Amniotic stem cell (primary cell): ENCODE data around the gene MYO1D.
A peak's percentile ranks its signal among the peaks of the same experiment; 100 is the strongest.
"Not testable (repeated sequence)": the region's sequence is repeated elsewhere in the genome, so short reads cannot be mapped to it uniquely, and the experiment has no call there.

Experiments
- DNase-seq: peaks from one replicate; lab custom pipeline; 2025; lab: John Stamatoyannopoulos, UW

MYO1D gene

DNA sequence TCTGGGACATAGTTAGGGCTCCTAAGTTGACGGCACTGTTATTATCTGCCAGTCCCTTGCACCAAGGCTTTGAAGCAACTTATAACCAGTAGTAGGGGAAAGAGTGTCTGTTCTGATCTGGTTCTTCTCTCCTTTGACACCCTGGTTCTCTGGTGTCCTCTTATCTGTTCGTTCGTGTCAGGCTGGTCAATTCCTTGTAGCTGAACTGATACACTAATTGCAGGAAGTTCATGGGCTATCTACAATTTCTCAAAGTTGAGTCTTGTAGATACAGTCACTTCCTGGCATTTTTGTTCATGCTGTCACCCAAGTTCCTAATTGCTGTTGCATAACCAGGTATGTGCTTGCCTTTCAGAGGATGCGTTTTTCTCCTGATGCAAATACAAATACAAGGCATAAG, 17.3 kb upstream of the MYO1D start:
- DNase-seq, result no peak

DNA sequence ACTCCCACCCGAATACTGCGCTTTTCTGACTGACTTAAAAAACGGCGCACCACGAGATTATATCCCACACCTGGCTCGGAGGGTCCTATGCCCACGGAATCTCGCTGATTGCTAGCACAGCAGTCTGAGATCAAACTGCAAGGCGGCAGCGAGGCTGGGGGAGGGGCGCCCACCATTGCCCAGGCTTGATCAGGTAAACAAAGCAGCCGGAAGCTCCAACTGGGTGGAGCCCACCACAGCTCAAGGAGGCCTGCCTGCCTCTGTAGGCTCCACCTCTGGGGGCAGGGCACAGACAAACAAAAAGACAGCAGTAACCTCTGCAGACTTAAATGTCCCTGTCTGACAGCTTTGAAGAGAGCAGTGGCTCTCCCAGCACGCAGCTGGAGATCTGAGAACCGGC, 10.5 kb upstream of the MYO1D start:
- not testable (repeated sequence) for DNase-seq

DNA sequence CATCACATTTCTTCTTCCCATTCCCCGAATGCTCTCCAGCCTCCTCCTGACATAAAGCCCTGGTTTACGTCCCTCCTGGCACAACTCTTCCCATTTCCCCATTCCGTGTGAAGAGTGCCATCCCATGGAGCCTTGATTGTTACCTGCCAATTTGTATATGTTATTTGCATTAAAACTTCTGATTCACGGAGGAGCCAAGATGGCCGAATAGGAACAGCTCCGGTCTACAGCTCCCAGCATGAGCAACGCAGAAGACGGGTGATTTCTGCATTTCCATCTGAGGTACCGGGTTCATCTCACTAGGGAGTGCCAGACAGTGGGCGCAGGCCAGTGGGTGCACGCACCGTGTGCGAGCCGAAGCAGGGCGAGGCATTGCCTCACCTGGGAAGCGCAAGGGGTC, 10.0 kb upstream of the MYO1D start:
- DNase-seq, result not testable (repeated sequence)

DNA sequence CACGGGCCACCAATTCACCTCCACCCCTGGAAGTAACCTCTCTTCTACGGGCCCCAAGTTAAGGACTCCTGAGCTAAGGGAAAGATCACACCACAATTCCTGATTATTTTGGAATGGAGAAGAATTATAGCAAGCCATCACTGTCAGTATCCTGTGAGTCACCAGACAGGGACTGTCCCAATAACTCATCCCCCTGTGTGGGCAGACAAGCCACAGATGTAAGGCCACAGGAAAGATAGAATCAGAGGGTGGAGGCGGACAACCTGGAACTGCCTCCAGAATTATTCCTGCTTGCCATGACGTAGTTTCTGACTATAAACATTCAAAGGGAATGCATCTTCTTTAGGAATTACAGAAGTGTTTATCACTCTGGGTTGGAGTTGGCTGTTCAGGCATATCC, 5.8 kb upstream of the MYO1D start:
- DNase-seq, result no peak

DNA sequence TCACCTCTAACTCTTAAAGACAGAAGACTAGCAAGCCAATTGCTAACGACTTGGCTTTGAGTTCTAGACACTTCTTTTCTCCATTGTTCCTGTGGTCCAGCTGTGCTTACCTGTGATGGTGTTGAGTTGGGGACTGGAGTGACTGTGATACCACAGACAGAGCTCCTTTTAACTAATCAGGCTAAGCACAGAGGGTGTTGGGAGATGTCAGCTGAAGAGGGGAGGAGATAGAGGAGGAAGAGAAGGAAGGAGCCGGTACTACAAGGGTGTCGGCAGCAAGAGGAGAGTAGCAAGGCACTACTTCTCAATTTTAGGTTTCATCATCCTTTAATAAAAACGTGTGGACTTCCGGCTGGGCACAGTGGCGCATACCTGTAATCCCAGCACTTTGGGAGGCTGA, 5.1 kb upstream of the MYO1D start:
- no peak for DNase-seq

DNA sequence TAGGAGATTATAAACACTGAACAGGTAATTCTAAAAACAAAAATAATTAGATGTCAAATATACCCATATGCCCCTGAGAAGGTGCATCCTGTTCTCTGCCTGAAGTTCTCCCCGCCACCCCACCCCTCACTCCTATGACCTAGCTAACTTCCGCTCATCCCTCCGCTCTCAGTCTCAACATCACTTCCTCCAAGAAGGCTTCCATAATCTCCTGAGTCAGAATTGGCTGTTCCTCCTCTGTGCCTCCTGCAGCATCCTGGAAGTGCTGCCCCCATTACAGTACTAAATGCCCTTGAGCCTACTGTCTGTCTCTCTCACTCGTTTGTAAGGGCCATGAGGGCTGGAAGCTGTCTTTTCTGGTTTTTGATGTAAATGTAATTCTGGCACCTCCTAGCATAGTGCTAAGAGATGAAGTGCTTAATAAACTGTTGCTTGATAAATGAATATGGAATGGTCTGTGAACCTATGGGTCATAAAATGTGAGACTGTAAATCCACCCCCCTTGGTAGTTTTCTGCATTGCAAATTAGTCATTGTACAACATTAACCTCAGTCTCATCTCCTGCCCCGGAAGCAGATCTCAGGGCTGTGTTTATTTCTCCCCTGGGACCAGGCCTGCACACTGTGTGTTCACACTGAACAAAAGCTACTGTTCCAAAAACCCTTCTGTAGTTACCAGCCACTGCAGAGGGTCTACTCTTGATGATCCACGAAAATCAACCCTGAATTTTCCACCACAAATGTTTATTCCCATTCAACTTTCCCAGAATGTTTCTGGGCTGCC, 3.9 kb upstream of the MYO1D start:
- DNase-seq, result no peak

DNA sequence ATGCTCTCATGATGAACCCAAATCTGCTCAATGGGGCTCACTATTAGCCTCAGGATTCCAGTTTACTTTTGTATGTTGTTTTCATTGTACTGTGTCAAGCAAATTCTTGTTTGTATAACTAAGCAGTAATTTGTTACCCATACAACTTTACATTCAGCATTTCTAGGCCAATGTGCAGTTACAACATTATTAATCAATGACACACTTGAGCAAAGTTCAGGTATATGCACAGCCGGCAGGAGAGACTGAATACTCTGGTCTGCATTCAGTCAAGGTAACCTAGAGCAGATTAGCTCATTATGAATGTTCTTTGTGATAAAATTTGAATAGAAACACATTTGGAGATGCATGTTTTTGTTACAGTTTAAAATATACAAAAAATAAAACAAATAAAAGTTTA, 2.2 kb upstream of the MYO1D start:
- no peak for DNase-seq

DNA sequence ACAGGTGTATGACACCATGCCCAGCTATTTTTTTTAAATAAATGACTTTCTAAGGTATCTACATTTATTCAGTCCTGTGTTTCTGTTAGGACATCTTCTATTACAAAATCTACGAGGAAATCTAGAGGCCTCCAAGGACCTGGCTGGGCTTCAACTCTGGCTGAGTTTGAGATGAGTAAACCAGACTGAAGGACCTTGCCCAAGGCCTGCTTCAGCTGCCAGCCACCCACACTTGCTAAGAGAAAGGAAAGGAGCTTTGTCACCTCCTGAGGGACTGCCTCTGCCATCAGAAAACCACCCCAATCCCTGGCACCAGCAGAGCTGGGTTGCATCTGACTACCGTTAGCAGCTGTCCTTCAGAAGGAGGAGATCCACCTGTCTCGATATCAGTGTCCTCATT, 1.3 kb upstream of the MYO1D start:
- no peak for DNase-seq

DNA sequence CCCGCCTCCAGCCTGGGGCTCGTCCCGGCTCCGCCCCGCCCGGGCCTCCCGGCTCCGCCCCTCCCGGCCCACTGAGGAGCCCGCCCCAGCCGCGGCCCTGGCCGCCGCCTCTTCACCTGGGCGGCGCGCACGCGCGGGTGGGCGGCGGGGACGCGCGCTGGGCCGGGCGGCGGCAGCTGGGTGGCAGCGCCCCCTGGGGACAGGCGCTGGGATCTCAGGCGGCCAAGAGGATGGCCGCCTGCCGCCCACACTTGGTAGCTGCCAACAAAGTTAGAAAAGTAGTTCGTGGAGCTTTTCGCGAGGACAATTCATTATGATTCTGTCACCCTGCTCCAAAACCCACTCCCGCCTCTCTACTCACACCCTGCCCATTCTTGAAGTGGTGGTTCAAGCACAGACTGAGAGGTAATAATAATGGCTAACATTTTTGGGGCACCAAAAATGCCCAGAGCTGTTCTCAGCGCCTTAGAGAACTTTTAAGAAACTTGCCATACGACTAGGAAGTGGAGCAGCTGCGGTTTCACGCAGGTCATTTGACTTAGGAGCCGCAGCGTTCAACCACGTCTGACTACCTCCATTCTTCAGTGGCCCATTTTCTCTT, 340 bp upstream of the MYO1D start:
- peak; percentile 58 for DNase-seq

DNA sequence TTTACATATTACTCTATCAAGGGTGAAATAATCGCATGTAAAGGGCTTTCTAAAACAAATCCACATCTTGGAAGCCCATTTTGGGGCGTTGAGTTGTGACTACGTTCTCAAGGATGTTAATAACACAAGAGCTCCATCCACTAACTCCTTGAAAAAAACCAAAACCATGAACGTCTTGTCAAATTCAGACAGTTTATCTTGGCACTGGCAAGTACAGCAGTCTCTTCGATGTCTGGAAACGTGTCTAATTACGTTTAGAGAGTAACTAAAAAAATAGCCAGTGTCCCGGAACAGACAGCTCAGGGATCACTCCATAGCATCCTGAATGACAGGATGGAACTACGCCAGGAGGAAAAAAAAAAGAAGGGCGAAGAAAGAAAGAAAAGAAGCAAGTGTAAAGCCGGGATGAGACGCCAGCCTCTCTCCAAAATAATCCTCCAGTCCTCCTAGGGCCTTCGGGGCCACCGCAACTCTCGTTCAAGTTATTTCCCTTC, 954 bp downstream of the MYO1D start:
- no peak for DNase-seq

DNA sequence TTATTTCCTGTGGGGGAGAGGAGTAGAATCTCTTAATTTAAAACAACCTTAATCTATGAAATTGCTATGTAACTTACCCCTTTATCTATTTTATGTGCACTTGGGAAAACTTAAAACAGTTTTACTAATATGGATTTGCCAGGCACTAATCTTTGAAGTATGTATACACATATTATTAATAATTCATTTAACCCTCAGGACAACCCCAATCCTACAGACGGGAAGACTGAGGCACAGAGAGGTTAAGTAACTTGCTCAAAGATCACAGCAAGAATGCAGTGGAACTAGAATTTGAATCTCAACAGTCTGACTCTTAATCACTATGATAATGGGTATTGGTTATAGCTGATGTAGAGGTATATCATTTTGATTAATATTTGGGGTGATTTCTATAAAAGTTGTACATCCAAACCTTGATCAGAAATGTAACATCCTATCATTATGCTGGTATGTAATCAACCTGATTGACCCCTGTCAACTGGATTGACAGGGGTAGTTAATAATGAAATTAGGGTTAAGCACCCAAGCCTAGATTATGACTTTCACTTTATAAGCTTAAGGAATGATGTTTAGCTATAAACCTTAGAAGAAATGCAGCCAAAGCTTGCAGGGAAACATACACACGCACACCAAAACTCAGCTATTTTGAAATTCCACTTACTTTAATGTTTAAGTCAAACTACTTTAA, 1.6 kb downstream of the MYO1D start:
- no peak for DNase-seq

DNA sequence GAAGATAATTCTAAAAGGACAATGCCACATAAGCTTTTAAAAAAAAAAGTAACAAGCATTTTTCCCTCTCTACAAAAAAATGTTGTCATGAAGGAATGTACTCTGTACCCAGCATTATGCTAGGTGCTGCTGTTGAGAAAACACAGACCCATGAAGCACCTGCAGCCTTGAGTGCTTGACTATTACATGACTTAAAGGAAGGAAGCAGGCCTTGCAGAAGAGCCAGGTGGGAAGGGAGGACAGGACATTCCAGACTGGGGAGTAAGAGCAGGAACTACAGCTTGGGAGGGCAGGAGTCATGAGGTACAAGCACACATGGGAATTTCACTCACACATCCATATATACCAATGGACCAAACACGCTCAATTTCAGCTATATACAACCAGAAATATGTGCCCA, 3.8 kb downstream of the MYO1D start:
- no peak for DNase-seq

DNA sequence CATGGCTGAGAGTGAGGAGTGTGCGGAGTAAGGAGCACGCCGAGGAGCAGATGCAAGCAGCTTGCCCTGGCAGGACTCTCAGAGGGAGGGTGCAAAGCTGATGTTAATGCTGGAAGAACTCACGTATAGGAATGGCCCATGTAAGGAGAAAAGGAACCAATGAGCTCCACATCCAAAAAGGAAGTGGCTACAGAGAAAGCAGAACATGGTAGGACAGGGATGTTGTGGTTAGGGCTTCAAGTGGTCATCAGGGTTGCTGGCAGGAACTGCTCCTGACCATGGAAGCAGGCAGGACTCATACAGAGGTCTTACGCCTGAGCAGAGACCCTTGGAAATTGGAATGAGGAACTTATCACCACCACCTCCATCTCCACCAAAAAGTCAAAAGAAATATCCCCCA, 5.2 kb downstream of the MYO1D start:
- DNase-seq, result no peak

DNA sequence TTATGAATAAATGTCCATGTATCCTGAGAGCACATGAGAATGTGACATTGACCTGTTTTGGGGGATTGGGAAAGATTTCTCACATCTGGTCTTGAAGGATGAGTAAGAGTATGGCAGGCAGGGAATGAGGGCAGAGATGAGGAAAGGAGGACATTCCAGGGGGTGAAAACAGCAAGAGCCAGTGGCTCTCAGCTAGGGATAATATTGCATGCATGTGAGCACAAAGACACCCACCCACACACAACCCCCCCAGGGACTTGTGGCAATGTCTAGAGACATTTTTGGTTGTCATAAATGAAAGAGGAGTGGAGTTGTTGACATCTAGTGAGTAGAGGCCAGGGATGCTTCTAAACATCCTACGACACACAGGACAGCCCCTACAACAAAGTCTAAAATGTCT, 6.0 kb downstream of the MYO1D start:
- no peak for DNase-seq

DNA sequence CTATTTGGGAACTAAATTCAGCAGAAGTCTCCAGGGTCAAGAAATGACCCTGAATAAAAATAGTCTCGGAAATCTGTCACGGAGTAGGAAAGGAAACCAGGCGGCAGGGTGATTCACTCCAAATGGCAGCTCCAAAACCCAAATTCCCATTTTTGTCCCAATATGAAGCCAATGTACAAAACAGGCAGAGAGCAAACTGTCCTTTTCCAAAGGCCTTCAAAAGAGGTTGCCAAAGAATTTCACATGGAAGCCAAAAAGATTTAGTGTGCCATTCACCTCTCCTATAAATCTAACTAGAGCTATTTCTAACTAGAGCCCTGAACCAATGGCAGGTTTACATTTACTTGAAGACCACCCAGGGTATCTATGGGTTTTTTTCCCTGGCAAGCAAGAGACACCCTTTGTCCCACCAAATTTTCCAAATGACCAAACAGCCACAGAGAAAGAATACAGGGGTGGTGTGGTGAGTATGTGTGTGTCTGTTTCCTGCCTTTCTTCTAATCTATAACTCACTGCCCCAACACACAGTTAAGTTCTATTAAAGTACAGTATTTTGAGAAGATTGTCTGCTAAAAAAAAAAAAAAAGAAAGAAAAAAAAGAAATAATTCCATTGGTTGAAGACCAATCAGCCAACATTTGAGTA, 6.8 kb downstream of the MYO1D start:
- no peak for DNase-seq

DNA sequence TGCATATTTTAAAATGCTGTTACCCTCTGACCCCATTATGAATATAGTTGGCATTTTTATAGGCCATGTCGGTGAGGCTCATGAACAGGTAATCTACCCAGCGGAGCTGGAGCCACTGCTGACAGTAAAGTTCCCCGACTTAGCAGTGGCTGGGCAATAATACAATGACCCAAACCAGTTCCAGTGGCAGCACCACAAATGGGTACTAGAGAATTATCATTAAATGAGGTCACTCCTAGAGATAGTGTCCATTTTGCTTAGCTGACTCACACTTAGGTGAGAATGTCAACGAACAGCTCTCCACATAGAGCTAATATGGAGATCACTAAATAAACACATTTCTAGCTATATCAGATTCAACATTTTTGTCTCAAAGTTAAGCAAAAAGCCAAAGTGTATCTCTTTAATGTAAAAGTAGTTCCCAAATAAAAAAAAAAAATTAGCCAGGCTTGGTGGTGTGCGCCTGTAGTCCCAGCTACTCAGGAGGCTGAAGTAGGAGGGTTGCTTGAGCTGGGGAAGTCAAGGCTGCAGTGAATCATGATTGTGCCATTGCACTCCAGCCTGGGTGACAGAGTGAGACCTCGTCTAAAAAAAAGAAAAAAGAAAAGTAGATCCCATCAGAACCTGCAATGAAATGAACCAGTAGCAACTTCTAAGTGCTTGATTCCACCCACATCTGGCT, 7.4 kb downstream of the MYO1D start:
- DNase-seq, result no peak

DNA sequence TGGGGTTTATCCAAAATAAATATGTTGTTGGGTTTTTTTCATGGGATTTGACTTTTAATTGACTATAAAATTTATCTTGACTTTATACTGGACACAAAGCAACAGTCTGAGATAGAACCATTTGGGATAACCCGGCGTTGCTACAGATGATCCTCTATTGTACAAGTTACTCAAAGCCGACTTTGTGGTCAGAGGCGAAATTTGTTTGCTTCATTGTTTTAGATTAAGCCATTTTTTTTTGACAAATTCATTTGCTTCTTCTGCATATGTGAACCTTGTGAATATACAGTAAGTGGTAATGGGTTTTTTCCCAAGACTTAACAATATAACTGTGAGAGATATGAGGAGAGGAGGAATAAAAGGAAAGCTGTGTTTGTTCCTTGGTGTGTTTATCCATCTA, 11.8 kb downstream of the MYO1D start:
- DNase-seq, result no peak

DNA sequence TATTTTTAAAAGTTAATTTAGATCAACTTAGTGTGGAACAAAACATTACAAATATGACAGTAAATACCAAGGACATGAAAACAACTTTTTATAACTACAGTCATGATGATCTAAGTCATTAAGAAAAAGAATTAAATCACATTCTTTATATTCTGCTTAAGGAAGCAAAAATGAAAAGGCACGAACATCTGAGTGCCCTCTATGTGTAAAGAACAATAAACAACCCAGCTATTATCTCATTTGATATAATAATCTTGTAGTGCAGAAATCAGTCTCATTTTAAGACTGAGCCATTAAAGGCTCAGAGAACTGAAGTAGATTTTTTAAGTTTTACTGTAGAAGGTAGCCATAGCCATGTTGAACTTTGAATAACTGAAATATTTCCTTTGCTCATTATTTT, 13.4 kb downstream of the MYO1D start:
- DNase-seq, result no peak

DNA sequence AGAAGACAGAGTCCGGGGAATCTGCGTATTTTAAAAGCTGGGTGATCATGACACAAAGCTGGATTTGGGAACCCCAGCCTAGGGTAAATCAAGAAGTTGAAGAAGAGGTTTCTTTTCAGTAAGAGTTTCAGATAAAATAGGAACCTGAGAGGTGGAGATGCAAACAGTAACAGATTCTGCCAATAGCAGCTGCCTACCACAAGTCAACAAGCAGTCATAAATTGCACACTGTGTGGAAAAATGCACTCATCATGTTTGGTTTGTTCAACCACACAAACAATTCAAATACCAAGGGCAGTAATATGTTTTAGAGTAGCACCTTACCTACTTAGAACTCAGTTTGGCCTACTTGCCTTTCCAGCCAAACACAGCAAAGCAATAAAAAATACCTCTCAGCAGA, 14.0 kb downstream of the MYO1D start:
- DNase-seq, result no peak

DNA sequence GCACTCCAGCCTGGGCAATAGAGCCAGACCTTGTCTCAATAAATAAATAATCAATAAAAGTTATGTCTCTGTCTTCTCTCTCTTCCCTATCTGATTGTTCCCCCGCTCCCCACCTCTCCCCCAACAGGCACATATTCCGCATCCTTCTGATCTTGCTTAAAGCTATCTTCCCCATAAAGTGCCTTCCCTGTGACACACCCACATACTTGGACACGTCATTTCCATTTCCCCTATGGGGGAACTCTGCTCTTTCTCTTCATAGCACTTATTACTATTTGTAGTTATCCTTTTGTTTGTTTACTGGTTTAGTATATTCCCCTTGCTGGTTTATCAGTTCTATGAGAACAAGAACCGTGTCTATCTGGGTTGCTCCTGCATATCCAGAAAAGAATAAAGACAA, 14.9 kb downstream of the MYO1D start:
- DNase-seq, result no peak

DNA sequence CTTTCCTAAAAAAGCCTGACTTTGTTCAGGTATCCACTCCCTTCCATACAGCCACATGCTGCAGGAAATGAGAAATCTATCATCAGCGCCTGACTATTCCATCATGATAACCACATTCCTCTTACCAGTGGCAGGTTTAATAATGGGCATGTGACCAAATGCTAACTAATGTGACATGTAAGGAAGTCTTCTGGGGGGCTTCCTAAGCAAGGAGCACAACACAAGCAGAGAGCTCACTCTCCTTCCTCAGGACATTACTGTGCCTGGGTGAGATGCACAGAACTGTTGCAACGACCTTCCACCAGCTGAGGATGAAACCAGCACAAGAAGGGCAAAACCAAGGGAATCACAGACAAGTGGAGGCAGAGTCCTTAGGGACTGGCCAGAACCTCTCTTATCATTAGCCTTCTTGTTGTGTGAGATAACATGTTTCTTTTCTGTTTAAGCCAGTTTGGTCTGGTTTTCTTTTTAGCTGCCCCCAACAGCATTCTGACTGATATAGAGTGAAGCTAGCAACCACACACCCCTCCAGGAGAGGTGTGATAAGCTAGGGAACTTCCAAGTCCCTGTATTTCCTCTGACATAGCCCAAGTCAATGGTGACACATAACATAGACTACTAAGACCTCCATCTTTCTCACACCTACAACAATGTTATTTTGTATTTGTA, 16.9 kb downstream of the MYO1D start:
- no peak for DNase-seq

DNA sequence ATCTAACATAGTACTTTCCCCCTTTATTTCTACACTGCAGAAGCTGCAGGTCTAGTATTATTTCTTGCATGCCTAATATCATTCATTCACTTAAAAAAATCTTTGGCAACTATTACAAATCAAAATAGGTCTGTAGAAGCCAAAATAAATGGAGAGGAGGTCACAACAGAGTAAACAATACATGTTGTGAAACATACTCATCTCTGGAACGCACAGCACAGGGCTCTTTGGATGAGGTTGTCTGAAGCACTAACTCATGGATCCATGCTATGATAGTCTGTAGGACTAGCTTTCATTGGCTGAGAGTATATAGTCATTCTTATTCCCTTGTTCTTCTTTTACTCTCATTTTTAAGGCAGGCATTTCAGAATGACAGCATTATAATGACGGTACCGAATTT, 21.3 kb downstream of the MYO1D start:
- DNase-seq, result no peak
